ENCODE measurements around the gene SARDH.

Gene SARDH

GRCh38 chr9:133711428-133712220, 26.5 kb downstream of the SARDH start:
- H3K9me2 ChIP-seq (replicated peaks; ENCODE audit: low read depth, low read length) = no peaks in the 10 kb centered on the region
- H3K4me2 ChIP-seq (ENCODE audit: low read depth, low read length, poor library complexity, severe bottlenecking) = no peak overlapping the region
- H3K4me3 ChIP-seq (ENCODE audit: low read length, poor library complexity, severe bottlenecking) = no peak overlapping the region
- H2AFZ ChIP-seq (ENCODE audit: low read length) = no peak overlapping the region
- H3K9ac ChIP-seq (ENCODE audit: low read depth, low read length, poor library complexity, severe bottlenecking) = no peak overlapping the region
- no peaks in the 10 kb centered on the region for H3K9me3 ChIP-seq (ENCODE audit: insufficient read depth, low read depth, low read length)
- H3K4me1 ChIP-seq (ENCODE audit: insufficient read depth, low read length, poor library complexity, severe bottlenecking) = no peaks in the 10 kb centered on the region
- no peaks in the 10 kb centered on the region for H3K27me3 ChIP-seq (ENCODE audit: insufficient read depth, low read length, poor library complexity, severe bottlenecking)
- no peaks in the 10 kb centered on the region for H4K20me1 ChIP-seq (ENCODE audit: insufficient read depth, low read length, poor library complexity, severe bottlenecking)
- TF ChIP-seq EZH2phosphoT487 (IDR thresholded peaks at IDR 0.05; ENCODE audit: borderline replicate concordance) = no peak
- TF ChIP-seq CTCF (conservative IDR thresholded peaks at IDR 0.05; ENCODE audit: low read length) = no peak
- no peaks in the 10 kb centered on the region for H3F3A ChIP-seq (ENCODE audit: low read depth)
- no peaks in the 10 kb centered on the region for H3K79me2 ChIP-seq (ENCODE audit: insufficient read depth, low read length)
- no peaks in the 10 kb centered on the region for H3K36me3 ChIP-seq (ENCODE audit: insufficient read depth, low read length)

GRCh38 chr9:133710661-133711427, 27.3 kb downstream of the SARDH start:
- H3F3A ChIP-seq (ENCODE audit: low read depth) = no peaks in the 10 kb centered on the region
- no peaks in the 10 kb centered on the region for H3K4me1 ChIP-seq (ENCODE audit: insufficient read depth, low read length, poor library complexity, severe bottlenecking)
- no peaks in the 10 kb centered on the region for H3K9me3 ChIP-seq (ENCODE audit: insufficient read depth, low read depth, low read length)
- no peaks in the 10 kb centered on the region for H3K36me3 ChIP-seq (ENCODE audit: insufficient read depth, low read length)
- no peak overlapping the region for H2AFZ ChIP-seq (ENCODE audit: low read length)
- H3K79me2 ChIP-seq (ENCODE audit: insufficient read depth, low read length) = no peaks in the 10 kb centered on the region
- no peaks in the 10 kb centered on the region for H3K27me3 ChIP-seq (ENCODE audit: insufficient read depth, low read length, poor library complexity, severe bottlenecking)
- no peak for TF ChIP-seq EZH2phosphoT487 (IDR thresholded peaks at IDR 0.05; ENCODE audit: borderline replicate concordance)
- TF ChIP-seq CTCF (conservative IDR thresholded peaks at IDR 0.05; ENCODE audit: low read length) = no peak
- no peak overlapping the region for H3K4me2 ChIP-seq (ENCODE audit: low read depth, low read length, poor library complexity, severe bottlenecking)
- no peaks in the 10 kb centered on the region for H4K20me1 ChIP-seq (ENCODE audit: insufficient read depth, low read length, poor library complexity, severe bottlenecking)
- H3K9me2 ChIP-seq (replicated peaks; ENCODE audit: low read depth, low read length) = no peaks in the 10 kb centered on the region
- H3K9ac ChIP-seq (ENCODE audit: low read depth, low read length, poor library complexity, severe bottlenecking) = no peak overlapping the region
- no peak overlapping the region for H3K4me3 ChIP-seq (ENCODE audit: low read length, poor library complexity, severe bottlenecking)

- H3F3A ChIP-seq (ENCODE audit: low read depth) = no peaks in the 10 kb centered on the region
- no peaks in the 10 kb centered on the region for H3K27me3 ChIP-seq (ENCODE audit: insufficient read depth, low read length, poor library complexity, severe bottlenecking)
- H3K4me1 ChIP-seq (ENCODE audit: insufficient read depth, low read length, poor library complexity, severe bottlenecking) = no peaks in the 10 kb centered on the region
Observed at GRCh38 chr9:133709691-133710571, 28.2 kb downstream of the SARDH start.

More at GRCh38 chr9:133709691-133710571, 28.2 kb downstream of the SARDH start:
- H3K4me2 ChIP-seq (ENCODE audit: low read depth, low read length, poor library complexity, severe bottlenecking) = no peak overlapping the region
- no peaks in the 10 kb centered on the region for H3K9me2 ChIP-seq (replicated peaks; ENCODE audit: low read depth, low read length)
- H3K36me3 ChIP-seq (ENCODE audit: insufficient read depth, low read length) = no peaks in the 10 kb centered on the region
- no peak overlapping the region for H2AFZ ChIP-seq (ENCODE audit: low read length)
- TF ChIP-seq CTCF (conservative IDR thresholded peaks at IDR 0.05; ENCODE audit: low read length) (no peak), EZH2phosphoT487 (IDR thresholded peaks at IDR 0.05; ENCODE audit: borderline replicate concordance) (no peak)
- H3K79me2 ChIP-seq (ENCODE audit: insufficient read depth, low read length) = no peaks in the 10 kb centered on the region
- H3K4me3 ChIP-seq (ENCODE audit: low read length, poor library complexity, severe bottlenecking) = no peak overlapping the region
- no peaks in the 10 kb centered on the region for H3K9me3 ChIP-seq (ENCODE audit: insufficient read depth, low read depth, low read length)
- no peak overlapping the region for H3K9ac ChIP-seq (ENCODE audit: low read depth, low read length, poor library complexity, severe bottlenecking)
- H4K20me1 ChIP-seq (ENCODE audit: insufficient read depth, low read length, poor library complexity, severe bottlenecking) = no peaks in the 10 kb centered on the region
